Measurements from ENCODE around the gene NUDT16.

DNA sequence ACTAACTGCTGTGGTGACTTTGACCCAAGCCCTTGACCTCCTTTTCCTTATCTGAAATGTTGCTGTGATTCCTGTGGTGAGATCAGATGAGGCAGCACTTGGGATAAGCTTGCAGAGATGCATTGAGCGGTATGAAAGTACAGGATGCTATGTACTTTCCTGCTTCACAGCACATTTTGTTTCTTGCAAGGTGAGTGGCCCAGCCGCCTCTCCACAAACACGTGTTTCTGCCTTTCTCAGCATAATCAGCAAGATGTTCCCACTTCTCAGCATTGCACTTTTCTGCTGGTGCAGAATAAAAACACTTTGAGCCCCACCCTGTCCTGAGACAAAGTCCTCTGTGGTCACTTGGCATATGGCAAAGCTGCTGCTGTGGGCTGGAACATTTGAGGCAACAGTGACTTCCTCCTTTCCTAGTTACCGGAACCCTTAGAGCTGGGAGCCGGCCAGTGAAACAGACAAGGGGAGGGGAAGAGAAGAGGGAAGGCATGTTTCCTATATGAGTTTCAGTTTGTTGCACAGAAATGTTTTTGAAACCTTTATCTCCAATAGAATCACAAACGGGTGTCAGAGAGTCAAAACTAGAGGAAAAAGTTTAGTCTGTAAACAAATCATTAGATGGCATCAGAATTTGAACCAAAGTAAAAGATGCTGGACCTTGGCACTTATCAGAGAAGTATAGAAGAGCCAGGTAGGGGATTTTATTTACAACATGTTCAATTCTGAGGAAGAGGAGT, 5.0 kb downstream of the NUDT16 start:
- TF ChIP-seq, protein P1, sequence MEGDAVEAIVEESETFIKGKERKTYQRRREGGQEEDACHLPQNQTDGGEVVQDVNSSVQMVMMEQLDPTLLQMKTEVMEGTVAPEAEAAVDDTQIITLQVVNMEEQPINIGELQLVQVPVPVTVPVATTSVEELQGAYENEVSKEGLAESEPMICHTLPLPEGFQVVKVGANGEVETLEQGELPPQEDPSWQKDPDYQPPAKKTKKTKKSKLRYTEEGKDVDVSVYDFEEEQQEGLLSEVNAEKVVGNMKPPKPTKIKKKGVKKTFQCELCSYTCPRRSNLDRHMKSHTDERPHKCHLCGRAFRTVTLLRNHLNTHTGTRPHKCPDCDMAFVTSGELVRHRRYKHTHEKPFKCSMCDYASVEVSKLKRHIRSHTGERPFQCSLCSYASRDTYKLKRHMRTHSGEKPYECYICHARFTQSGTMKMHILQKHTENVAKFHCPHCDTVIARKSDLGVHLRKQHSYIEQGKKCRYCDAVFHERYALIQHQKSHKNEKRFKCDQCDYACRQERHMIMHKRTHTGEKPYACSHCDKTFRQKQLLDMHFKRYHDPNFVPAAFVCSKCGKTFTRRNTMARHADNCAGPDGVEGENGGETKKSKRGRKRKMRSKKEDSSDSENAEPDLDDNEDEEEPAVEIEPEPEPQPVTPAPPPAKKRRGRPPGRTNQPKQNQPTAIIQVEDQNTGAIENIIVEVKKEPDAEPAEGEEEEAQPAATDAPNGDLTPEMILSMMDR (conservative IDR thresholded peaks at IDR 0.05), result no peak
- TF ChIP-seq ZFX (IDR thresholded peaks at IDR 0.05), result no peak

Data from C4-2B (cell line).